Loucy (cell line): ENCODE results near the gene TBCC.

ENCODE experiments used
- CTCF ChIP-seq: fragments of 200-600 bp; sonication (generic); conservative IDR thresholded peaks from 2 replicates; pipeline ENCODE4 v1.5.1; 2014; ENCODE audit warnings: mild to moderate bottlenecking, antibody characterized with exemption, low read length
- EZH2phosphoT487 ChIP-seq: fragments of 200-600 bp; IDR thresholded peaks from 2 replicates; pipeline ENCODE4 v1.6.1; 2018; ENCODE audit warnings: antibody characterized with exemption, mild to moderate bottlenecking, moderate library complexity, borderline replicate concordance

GRCh38 chr6:42742116-42742894, 3.6 kb downstream of the TBCC start:
- TF ChIP-seq CTCF (no peak), EZH2phosphoT487 (no peak)
